GM19468 (cell line): ENCODE measurements around the gene IFT74.

ENCODE experiments used
- ATAC-seq: cut with Tn5 transposase; IDR thresholded peaks from one replicate; pipeline ENCODE4 v1.9.1; 2021; ENCODE audit warnings: mild to moderate bottlenecking, moderate library complexity, moderate number of reproducible peaks; ENCODE audit not compliant: unreplicated experiment; ENCODE audit errors: extremely low read depth

Gene IFT74

GRCh38 chr9:26955921-26956859 is at the start of gene IFT74:
TSS of gene IFT74 (plus strand) at chr9:26956412. CDS start at chr9:26961968, 5,556 bp downstream.
- ATAC-seq = peak; percentile 100

GRCh38 chr9:26913138-26913668 is 43.0 kb upstream of the IFT74 start:
- no peak for ATAC-seq

- ATAC-seq = no peak
Observed at GRCh38 chr9:26919698-26920097, 36.5 kb upstream of the IFT74 start.

GRCh38 chr9:26925609-26926008 is 30.6 kb upstream of the IFT74 start:
- ATAC-seq = no peak

- ATAC-seq = no peak
Observed at GRCh38 chr9:26928902-26929495, 27.2 kb upstream of the IFT74 start.

- ATAC-seq = no peak
Observed at GRCh38 chr9:26935847-26936246, 20.4 kb upstream of the IFT74 start.

GRCh38 chr9:26937816-26938371 is 18.3 kb upstream of the IFT74 start:
- no peak for ATAC-seq

- ATAC-seq = no peak
Observed at GRCh38 chr9:26939955-26940711, 16.1 kb upstream of the IFT74 start.

GRCh38 chr9:26940779-26941178 is 15.4 kb upstream of the IFT74 start:
- no peak for ATAC-seq

- no peak for ATAC-seq
Observed at GRCh38 chr9:26945591-26945990, 10.6 kb upstream of the IFT74 start.

- ATAC-seq = peak; percentile 97
Observed at GRCh38 chr9:26946753-26947727, 9.2 kb upstream of the IFT74 start, which contains the start of gene PLAA. TSS of gene PLAA (minus strand) at chr9:26947242. CDS start at chr9:26947045, 197 bp downstream.

- ATAC-seq = no peak
Observed at GRCh38 chr9:26947736-26948135, 8.5 kb upstream of the IFT74 start.

- ATAC-seq = no peak
Observed at GRCh38 chr9:26949637-26950069, 6.6 kb upstream of the IFT74 start.

GRCh38 chr9:26950521-26950920 is 5.7 kb upstream of the IFT74 start:
- no peak for ATAC-seq

- ATAC-seq = no peak
Observed at GRCh38 chr9:26951794-26952193, 4.4 kb upstream of the IFT74 start.

- no peak for ATAC-seq
Observed at GRCh38 chr9:26954050-26954508, 2.1 kb upstream of the IFT74 start.

- no peak for ATAC-seq
Observed at GRCh38 chr9:26955222-26955903, 849 bp upstream of the IFT74 start.

- ATAC-seq = no peak
Observed at GRCh38 chr9:26956860-26957233, 635 bp downstream of the IFT74 start.
